ENCODE data around the gene TGIF2.
A peak's percentile ranks its signal among the peaks of the same experiment; 100 is the strongest.
"Not testable (repeated sequence)": the region's sequence is repeated elsewhere in the genome, so short reads cannot be mapped to it uniquely, and the experiment has no call there.

TGIF2 gene

DNA sequence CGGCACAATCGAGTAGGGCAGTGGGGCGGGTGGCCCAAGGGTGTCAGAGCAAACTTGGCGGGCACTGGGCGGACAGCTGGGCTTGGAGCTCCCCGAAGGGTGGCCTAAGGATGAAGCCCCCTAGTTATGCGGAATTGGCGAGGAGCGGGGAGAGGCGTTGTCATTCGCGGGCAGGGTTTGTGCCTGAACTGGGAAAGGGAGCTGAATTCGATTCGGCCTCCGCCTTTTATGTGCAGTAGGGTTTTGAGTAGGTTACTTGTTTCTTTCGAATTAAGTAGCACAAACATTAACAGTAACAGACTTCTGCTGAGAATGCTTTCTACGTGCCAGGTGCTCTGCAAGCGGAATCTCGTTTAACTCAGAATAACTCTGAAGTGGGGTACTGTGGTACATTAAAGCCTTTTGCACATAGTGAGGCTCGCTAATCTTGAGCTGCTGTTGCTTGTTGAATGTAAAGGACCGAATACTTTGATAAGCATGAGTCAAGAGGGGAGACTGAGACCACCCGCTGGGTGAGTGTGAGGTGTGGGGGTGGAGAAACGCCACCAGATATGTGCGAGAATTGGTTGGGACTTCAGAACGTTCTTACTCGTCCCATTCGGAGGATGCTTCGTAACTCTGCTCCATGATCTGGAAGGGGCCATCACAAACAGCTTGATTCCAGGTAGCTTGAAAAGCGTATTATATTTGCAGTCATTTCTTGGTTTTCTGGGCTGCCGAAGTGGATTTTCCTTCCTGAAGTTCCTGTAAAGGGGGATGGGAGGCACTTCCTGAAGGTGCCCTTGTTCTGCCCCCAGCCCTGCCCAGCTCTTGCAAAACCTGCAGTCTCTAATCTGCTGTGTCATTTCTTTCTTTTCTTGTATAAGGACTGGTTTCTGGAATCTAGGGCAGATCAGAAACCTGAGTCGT, 33.0 kb downstream of the TGIF2 start:
- H3K9ac ChIP-seq (ENCODE audit: low read length), result peak overlapping the region; percentile 96
- peaks cover 9% of the 10 kb centered on the region for H3K4me1 ChIP-seq (ENCODE audit: control insufficient read depth, insufficient read depth, low read length)
- no peaks in the 10 kb centered on the region for H3K27me3 ChIP-seq (ENCODE audit: control insufficient read depth, insufficient read depth, low read length)
- no peaks in the 10 kb centered on the region for H3K9me3 ChIP-seq (ENCODE audit: control insufficient read depth, insufficient read depth, low read depth, low read length)
- H3K4me3 ChIP-seq (ENCODE audit: low read depth, low read length), result peak overlapping the region; percentile 94
- H3K36me3 ChIP-seq (ENCODE audit: control insufficient read depth, insufficient read depth, low read length), result peaks cover 39% of the 10 kb centered on the region
- H3K27ac ChIP-seq (ENCODE audit: low read depth, low read length), result peak overlapping the region; percentile 89

DNA sequence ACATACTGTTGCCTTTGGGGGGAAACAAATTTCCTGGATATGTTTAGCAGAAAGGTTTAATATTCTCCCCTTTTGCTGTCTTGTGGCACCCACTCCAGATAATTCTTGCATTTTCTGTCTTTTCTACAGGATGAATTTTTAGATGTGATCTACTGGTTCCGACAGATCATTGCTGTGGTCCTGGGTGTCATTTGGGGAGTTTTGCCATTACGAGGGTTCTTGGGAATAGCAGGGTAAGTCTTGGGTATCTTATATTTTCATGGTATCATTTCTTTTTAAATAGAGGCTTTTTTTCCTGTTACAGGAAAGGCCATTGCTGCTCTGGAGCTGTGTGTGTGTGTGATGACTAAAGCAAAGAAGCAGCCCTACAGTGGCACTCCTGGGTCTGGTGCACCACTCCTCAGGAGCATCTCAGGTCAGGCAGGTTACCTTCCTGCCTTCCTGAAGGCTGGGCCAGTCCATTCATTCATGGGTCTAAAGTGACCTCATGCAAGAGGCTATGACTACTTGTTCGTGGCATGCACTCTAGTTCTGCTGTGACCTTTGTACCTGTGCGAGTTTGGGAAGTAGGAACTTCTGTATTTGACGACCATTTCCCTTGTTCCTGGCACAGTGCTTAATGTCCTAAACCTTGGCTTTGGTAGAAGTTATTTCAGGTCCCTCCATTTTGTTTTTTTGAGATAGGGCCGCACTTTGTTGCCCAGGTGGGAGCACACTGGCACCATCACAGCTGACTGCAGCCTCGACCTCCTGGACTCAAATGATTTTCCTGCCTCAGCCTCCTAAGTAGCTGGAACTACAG, 34.4 kb downstream of the TGIF2 start:
- H3K4me3 ChIP-seq (ENCODE audit: low read depth, low read length), result no peak overlapping the region
- no peak overlapping the region for H3K27ac ChIP-seq (ENCODE audit: low read depth, low read length)

DNA sequence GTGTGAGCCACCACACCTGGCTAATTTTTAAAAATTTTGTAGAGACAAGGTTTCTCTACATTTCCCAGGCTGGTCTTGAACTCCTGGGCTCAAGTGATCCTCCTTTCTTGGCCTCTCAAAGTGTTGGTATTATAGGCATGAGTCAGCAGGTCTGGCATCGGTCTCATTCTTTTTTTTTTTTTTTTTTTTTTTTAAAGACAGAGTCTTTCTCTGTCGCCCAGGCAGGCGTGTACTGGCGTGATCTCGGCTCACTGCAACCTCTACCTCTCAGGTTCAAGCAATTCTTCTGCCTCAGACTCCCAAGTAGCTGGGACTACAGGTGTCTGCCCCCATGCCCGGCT, 35.0 kb downstream of the TGIF2 start:
- H3K9ac ChIP-seq (ENCODE audit: low read length), result not testable (repeated sequence)

More for the DNA sequence above, 34.4 kb downstream of the TGIF2 start:
- H3K36me3 ChIP-seq (ENCODE audit: control insufficient read depth, insufficient read depth, low read length), result peaks cover 53% of the 10 kb centered on the region
- H3K9me3 ChIP-seq (ENCODE audit: control insufficient read depth, insufficient read depth, low read depth, low read length), result no peaks in the 10 kb centered on the region
- peak overlapping the region; percentile 16 for H3K9ac ChIP-seq (ENCODE audit: low read length)
- no peaks in the 10 kb centered on the region for H3K27me3 ChIP-seq (ENCODE audit: control insufficient read depth, insufficient read depth, low read length)
- H3K4me1 ChIP-seq (ENCODE audit: control insufficient read depth, insufficient read depth, low read length), result peaks cover 9% of the 10 kb centered on the region

DNA sequence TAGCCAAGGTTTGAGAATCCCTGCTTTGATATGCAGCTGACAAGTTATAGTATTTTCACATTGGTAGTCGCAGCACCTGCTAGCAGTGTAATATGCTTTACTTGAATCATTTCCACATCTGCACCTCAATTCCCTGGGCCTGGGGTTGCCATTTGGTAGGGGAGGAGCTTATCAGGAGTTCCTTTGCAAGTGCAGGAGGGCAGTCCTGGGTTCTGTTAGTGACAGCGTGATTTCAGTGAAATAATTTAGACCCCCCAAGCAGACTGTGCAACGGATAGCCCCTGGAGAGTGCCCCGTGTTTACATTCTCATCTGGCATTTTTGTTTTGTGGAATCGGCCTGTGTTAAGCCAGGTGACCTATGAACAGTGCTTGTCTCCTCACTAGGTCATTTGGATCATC, 38.2 kb downstream of the TGIF2 start:
- Histone ChIP-seq H3K36me3 (ENCODE audit: control insufficient read depth, insufficient read depth, low read length) (peaks cover 83% of the 10 kb centered on the region), H3K4me3 (ENCODE audit: low read depth, low read length) (no peak overlapping the region), H3K27me3 (ENCODE audit: control insufficient read depth, insufficient read depth, low read length) (no peaks in the 10 kb centered on the region), H3K27ac (ENCODE audit: low read depth, low read length) (no peak overlapping the region), H3K9me3 (ENCODE audit: control insufficient read depth, insufficient read depth, low read depth, low read length) (no peaks in the 10 kb centered on the region), H3K9ac (ENCODE audit: low read length) (no peak overlapping the region), H3K4me1 (ENCODE audit: control insufficient read depth, insufficient read depth, low read length) (0 out of 2 replicates have a peak, but pooled peaks cover 4% of the 10 kb centered on the region)

More for the DNA sequence above, 35.0 kb downstream of the TGIF2 start:
- peaks cover 59% of the 10 kb centered on the region for H3K36me3 ChIP-seq (ENCODE audit: control insufficient read depth, insufficient read depth, low read length)
- not testable (repeated sequence) for H3K27me3 ChIP-seq (ENCODE audit: control insufficient read depth, insufficient read depth, low read length); H3K4me1 ChIP-seq (ENCODE audit: control insufficient read depth, insufficient read depth, low read length); H3K9me3 ChIP-seq (ENCODE audit: control insufficient read depth, insufficient read depth, low read depth, low read length); H3K4me3 ChIP-seq (ENCODE audit: low read depth, low read length); H3K27ac ChIP-seq (ENCODE audit: low read depth, low read length)

DNA sequence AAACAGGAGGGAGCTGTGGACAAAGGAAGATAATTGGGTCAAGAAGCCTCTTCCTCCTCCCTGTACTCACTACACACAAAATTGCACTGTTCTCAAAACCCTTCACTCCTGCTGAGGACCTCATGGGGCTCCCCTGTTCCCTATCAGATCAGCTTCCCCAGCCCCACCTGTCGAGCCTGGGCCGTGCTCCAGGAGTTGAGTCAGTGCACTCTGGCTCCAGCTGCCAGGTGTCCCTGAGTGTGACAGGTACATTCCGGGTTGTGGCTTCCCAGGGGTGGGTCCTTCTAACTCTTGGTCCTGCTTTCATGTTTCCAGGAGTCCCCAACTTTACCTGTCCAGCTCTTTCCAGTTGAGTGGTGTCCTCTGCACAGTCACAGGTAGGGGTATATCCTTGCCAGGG, 40.6 kb downstream of the TGIF2 start:
- Histone ChIP-seq H3K27me3 (ENCODE audit: control insufficient read depth, insufficient read depth, low read length) (no peaks in the 10 kb centered on the region), H3K9me3 (ENCODE audit: control insufficient read depth, insufficient read depth, low read depth, low read length) (no peaks in the 10 kb centered on the region), H3K36me3 (ENCODE audit: control insufficient read depth, insufficient read depth, low read length) (peaks cover 67% of the 10 kb centered on the region), H3K4me3 (ENCODE audit: low read depth, low read length) (no peak overlapping the region), H3K27ac (ENCODE audit: low read depth, low read length) (no peak overlapping the region), H3K4me1 (ENCODE audit: control insufficient read depth, insufficient read depth, low read length) (no peaks in the 10 kb centered on the region), H3K9ac (ENCODE audit: low read length) (no peak overlapping the region)

DNA sequence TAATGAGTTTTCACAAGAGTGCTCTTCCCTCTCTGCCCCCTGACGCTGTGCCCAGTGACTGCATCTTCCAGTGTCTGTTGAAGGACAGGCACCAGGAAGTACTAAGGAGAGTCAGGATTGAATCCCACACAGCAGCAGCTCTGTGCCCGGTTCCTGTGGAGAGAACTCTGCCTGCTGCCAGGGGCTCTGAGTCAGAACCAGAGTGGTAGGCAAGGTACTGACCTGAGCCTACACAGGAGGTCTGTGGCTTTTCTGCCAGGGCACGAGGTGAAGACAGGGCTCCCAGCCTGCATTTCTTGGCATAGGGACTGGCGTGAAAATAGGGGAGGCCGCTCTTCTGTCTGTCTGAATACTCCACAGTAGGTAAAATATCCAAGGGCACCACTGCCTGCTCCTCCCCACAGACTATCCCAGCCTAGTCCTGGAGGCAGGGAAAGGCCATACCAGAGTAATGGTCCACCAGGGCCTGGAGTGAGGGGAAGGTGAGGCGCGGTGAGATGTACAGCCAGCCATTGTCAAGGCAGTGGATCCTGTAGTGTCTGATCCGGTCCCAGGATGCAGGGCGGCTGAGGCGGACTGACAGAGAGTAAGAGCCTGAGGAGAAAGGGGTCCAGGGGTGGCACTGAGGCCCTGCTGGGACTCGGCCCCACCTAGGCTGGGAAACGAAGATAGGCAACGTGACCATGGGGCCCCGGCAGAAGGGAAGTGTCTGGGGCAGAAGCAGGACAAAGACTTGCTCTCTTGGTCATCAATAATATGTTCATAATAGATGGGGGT, 41.6 kb downstream of the TGIF2 start:
- H3K9me3 ChIP-seq (ENCODE audit: control insufficient read depth, insufficient read depth, low read depth, low read length), result no peaks in the 10 kb centered on the region
- H3K27ac ChIP-seq (ENCODE audit: low read depth, low read length), result no peak overlapping the region
- no peak overlapping the region for H3K9ac ChIP-seq (ENCODE audit: low read length)
- no peaks in the 10 kb centered on the region for H3K27me3 ChIP-seq (ENCODE audit: control insufficient read depth, insufficient read depth, low read length)
- H3K36me3 ChIP-seq (ENCODE audit: control insufficient read depth, insufficient read depth, low read length), result peaks cover 57% of the 10 kb centered on the region
- H3K4me1 ChIP-seq (ENCODE audit: control insufficient read depth, insufficient read depth, low read length), result no peaks in the 10 kb centered on the region
- H3K4me3 ChIP-seq (ENCODE audit: low read depth, low read length), result no peak overlapping the region

DNA sequence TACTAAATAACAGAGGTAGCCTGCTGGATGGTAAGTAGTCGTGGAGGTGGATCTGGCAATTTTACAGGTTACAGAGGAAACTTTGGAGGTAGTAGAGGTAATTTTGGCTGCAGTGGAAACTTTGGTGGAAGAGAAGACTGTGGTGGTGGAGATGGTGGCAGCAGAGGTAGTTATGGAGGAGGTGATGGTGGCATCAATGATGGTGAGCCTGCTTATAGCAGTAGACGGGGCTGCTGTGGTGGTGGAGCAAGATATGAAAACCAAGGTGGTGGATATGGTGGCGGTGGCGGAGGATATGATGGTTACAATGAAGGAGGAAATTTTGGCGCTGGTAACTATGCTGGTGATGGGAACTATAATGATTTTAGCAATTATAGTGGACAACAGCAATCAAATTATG, 47.5 kb downstream of the TGIF2 start:
- Histone ChIP-seq H3K9ac (ENCODE audit: low read length) (no peak overlapping the region), H3K27ac (ENCODE audit: low read depth, low read length) (no peak overlapping the region), H3K4me3 (ENCODE audit: low read depth, low read length) (no peak overlapping the region), H3K27me3 (ENCODE audit: control insufficient read depth, insufficient read depth, low read length) (no peaks in the 10 kb centered on the region), H3K36me3 (ENCODE audit: control insufficient read depth, insufficient read depth, low read length) (no peaks in the 10 kb centered on the region), H3K4me1 (ENCODE audit: control insufficient read depth, insufficient read depth, low read length) (peaks cover 9% of the 10 kb centered on the region), H3K9me3 (ENCODE audit: control insufficient read depth, insufficient read depth, low read depth, low read length) (no peaks in the 10 kb centered on the region)

DNA sequence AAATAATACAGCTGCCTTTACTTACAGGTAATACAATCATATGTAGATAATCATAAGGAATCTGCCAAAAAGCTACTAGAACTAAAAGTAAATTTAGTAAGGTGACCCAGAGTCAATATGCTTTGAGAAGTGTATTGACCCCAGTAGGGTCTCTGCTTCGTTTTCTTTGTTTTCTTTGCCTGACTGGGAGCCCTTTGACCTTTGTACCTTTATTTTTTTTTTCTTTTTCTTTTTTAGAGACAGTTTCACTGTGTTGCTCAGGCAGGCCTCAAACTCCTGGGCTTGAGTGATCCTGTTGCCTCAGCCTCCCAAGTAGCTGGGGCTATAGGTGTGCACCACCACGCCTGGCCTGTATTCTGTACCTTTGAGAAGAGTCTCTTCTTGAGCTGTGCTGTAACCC, 50.0 kb downstream of the TGIF2 start:
- H3K27ac ChIP-seq (ENCODE audit: low read depth, low read length), result no peak overlapping the region
- no peak overlapping the region for H3K9ac ChIP-seq (ENCODE audit: low read length)
- no peaks in the 10 kb centered on the region for H3K36me3 ChIP-seq (ENCODE audit: control insufficient read depth, insufficient read depth, low read length)
- no peak overlapping the region for H3K4me3 ChIP-seq (ENCODE audit: low read depth, low read length)
- H3K27me3 ChIP-seq (ENCODE audit: control insufficient read depth, insufficient read depth, low read length), result no peaks in the 10 kb centered on the region
- H3K4me1 ChIP-seq (ENCODE audit: control insufficient read depth, insufficient read depth, low read length), result peaks cover 9% of the 10 kb centered on the region
- no peaks in the 10 kb centered on the region for H3K9me3 ChIP-seq (ENCODE audit: control insufficient read depth, insufficient read depth, low read depth, low read length)

DNA sequence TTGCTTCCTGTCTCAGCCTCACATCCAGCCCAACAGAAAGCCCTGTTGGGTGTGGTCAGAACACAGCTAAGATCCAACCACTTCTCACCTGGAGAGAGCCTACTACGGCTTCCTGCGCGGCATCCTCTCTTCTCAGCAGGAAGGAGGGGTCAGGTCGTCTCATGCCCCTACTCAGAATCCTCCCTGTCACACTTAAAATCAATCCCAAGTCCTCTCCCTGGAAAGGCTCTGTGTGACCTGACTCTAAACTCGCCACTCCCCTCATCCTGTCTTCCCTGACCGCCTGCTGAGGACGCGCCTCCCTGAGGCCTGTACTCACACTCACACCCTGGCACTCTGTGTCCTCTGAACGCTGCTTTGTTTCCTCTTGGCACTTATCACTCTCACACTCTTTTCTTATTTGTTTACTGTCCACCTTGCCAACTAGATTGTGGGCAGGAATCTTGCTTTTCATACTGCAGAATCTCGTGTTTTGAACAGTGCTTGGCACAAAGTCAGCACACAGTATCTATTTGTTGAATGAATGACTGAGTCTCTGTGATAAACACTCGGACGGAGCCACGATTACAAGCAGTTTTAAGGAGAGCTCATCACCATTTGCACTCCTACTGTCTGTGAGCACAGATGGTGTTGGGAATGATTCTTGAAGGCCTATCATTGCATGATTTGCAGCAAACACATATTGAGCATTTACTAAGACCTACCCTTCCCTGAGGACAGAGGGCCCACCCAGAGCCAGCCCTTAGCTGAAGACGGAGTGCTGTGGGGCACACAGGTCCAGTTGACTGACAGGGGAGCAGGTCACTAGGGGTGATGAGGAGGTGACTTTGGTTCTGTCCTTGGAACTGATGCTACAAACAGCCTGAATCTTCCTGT, 50.9 kb downstream of the TGIF2 start:
- Histone ChIP-seq H3K27me3 (ENCODE audit: control insufficient read depth, insufficient read depth, low read length) (no peaks in the 10 kb centered on the region), H3K9ac (ENCODE audit: low read length) (no peak overlapping the region), H3K27ac (ENCODE audit: low read depth, low read length) (no peak overlapping the region)

DNA sequence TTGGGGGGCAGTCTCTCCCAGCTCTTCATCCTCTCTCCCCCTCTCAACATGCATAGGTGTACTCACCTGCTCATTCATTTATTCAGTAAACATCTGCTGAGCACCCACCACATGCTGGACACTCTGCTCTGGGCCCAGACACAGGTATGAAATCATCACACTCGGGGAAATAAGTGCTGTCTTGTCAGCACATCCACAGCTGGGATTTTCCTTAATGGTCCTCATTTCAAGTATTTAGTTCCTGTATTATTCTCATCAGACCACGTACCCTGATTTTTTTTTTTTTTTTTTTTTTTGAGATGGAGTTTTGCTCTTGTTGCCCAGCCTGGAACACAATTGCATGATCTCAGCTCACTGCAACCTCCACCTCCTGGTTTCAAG, 51.5 kb downstream of the TGIF2 start:
- H3K4me1 ChIP-seq (ENCODE audit: control insufficient read depth, insufficient read depth, low read length), result peaks cover 9% of the 10 kb centered on the region
- no peaks in the 10 kb centered on the region for H3K9me3 ChIP-seq (ENCODE audit: control insufficient read depth, insufficient read depth, low read depth, low read length)
- no peak overlapping the region for H3K27ac ChIP-seq (ENCODE audit: low read depth, low read length)
- H3K27me3 ChIP-seq (ENCODE audit: control insufficient read depth, insufficient read depth, low read length), result no peaks in the 10 kb centered on the region
- H3K36me3 ChIP-seq (ENCODE audit: control insufficient read depth, insufficient read depth, low read length), result no peaks in the 10 kb centered on the region
- H3K9ac ChIP-seq (ENCODE audit: low read length), result no peak overlapping the region
- H3K4me3 ChIP-seq (ENCODE audit: low read depth, low read length), result no peak overlapping the region

More for the DNA sequence above, 50.9 kb downstream of the TGIF2 start:
- peaks cover 9% of the 10 kb centered on the region for H3K4me1 ChIP-seq (ENCODE audit: control insufficient read depth, insufficient read depth, low read length)
- no peaks in the 10 kb centered on the region for H3K36me3 ChIP-seq (ENCODE audit: control insufficient read depth, insufficient read depth, low read length)
- H3K9me3 ChIP-seq (ENCODE audit: control insufficient read depth, insufficient read depth, low read depth, low read length), result no peaks in the 10 kb centered on the region
- H3K4me3 ChIP-seq (ENCODE audit: low read depth, low read length), result no peak overlapping the region

All from HUES6 (cell line).